HEK293 (cell line): Measurements from ENCODE around the gene SLC2A4.

ENCODE experiments used
- EGR2 ChIP-seq: fragments of 450-650 bp; formaldehyde crosslinking; IDR thresholded peaks from 2 replicates; pipeline ENCODE4 v1.5.1; 2016; ENCODE audit warnings: low read depth, missing biosample characterization, missing genetic modification characterization
- GLI4 ChIP-seq: fragments of 450-650 bp; formaldehyde crosslinking; IDR thresholded peaks from 2 replicates; pipeline ENCODE4 v1.5.1; 2016; ENCODE audit warnings: missing biosample characterization, missing genetic modification characterization
- KLF7 ChIP-seq: fragments of 450-650 bp; formaldehyde crosslinking; IDR thresholded peaks from 2 replicates; pipeline ENCODE4 v1.5.1; 2016; ENCODE audit warnings: missing biosample characterization, missing genetic modification characterization, borderline replicate concordance
- ZBTB21 ChIP-seq: fragments of 450-650 bp; formaldehyde crosslinking; IDR thresholded peaks from 2 replicates; pipeline ENCODE4 v1.5.1; 2017; ENCODE audit warnings: missing biosample characterization, missing genetic modification characterization
- ZFP37 ChIP-seq: fragments of 450-650 bp; formaldehyde crosslinking; IDR thresholded peaks from 2 replicates; pipeline ENCODE4 v1.5.1; 2016; ENCODE audit warnings: missing biosample characterization, missing genetic modification characterization
- ZNF223 ChIP-seq: fragments of 450-650 bp; formaldehyde crosslinking; IDR thresholded peaks from 2 replicates; pipeline ENCODE4 v1.5.1; 2016; ENCODE audit warnings: missing biosample characterization, missing genetic modification characterization
- ZNF37A ChIP-seq: fragments of 450-650 bp; IDR thresholded peaks from 2 replicates; pipeline ENCODE4 v1.5.1; 2018; ENCODE audit warnings: missing biosample characterization, missing genetic modification characterization
- ZNF391 ChIP-seq: fragments of 450-650 bp; formaldehyde crosslinking; IDR thresholded peaks from 2 replicates; pipeline ENCODE4 v1.5.1; 2016; ENCODE audit warnings: low read depth, missing biosample characterization, missing genetic modification characterization, borderline replicate concordance
- ZNF394 ChIP-seq: fragments of 450-650 bp; formaldehyde crosslinking; IDR thresholded peaks from 2 replicates; pipeline ENCODE4 v1.5.1; 2016; ENCODE audit warnings: missing biosample characterization, missing genetic modification characterization, mild to moderate bottlenecking, moderate library complexity, borderline replicate concordance
- ZNF423 ChIP-seq: fragments of 450-650 bp; formaldehyde crosslinking; IDR thresholded peaks from 2 replicates; pipeline ENCODE4 v1.5.1; 2016; ENCODE audit warnings: missing biosample characterization, missing genetic modification characterization
- ZNF433 ChIP-seq: fragments of 450-650 bp; formaldehyde crosslinking; IDR thresholded peaks from 2 replicates; pipeline ENCODE4 v1.5.1; 2016; ENCODE audit warnings: missing biosample characterization, missing genetic modification characterization, low read depth
- ZNF561 ChIP-seq: fragments of 450-650 bp; IDR thresholded peaks from 2 replicates; pipeline ENCODE4 v1.5.1; 2018; ENCODE audit warnings: missing biosample characterization, missing genetic modification characterization, borderline replicate concordance
- ZNF76 ChIP-seq: fragments of 450-650 bp; formaldehyde crosslinking; IDR thresholded peaks from 2 replicates; pipeline ENCODE4; 2016; ENCODE audit warnings: low read depth, missing biosample characterization, missing genetic modification characterization, borderline replicate concordance
- ZNF768 ChIP-seq: fragments of 450-650 bp; formaldehyde crosslinking; IDR thresholded peaks from 2 replicates; pipeline ENCODE4 v1.5.1; 2018; ENCODE audit warnings: missing biosample characterization, mild to moderate bottlenecking, missing genetic modification characterization
- TF ChIP-seq, protein P1 (sequence below): fragments of 450-650 bp; formaldehyde crosslinking; IDR thresholded peaks from 2 replicates; pipeline ENCODE4 v1.5.1; 2016; ENCODE audit warnings: missing biosample characterization, missing genetic modification characterization, low read depth
- TF ChIP-seq, protein P2 (sequence below): fragments of 450-650 bp; formaldehyde crosslinking; IDR thresholded peaks from 2 replicates; pipeline ENCODE4 v1.5.1; 2016; ENCODE audit warnings: missing biosample characterization, missing genetic modification characterization, borderline replicate concordance
- TF ChIP-seq, protein P3 (sequence below): fragments of 450-650 bp; formaldehyde crosslinking; IDR thresholded peaks from 2 replicates; pipeline ENCODE4 v1.5.1; 2016; ENCODE audit warnings: missing biosample characterization, missing genetic modification characterization
- TF ChIP-seq, protein P4 (sequence below): IDR thresholded peaks from 2 replicates; pipeline ENCODE4 v1.6.1; 2011; ENCODE audit warnings: mild to moderate bottlenecking, low read depth, low read length, borderline replicate concordance
- TF ChIP-seq, protein P5 (sequence below): fragments of 450-650 bp; formaldehyde crosslinking; IDR thresholded peaks from 2 replicates; pipeline ENCODE4 v1.5.1; 2016; ENCODE audit warnings: missing biosample characterization, missing genetic modification characterization, low read depth
- TF ChIP-seq, protein P6 (sequence below): fragments of 450-650 bp; formaldehyde crosslinking; IDR thresholded peaks from 2 replicates; pipeline ENCODE4 v1.5.1; 2016; ENCODE audit warnings: missing biosample characterization, missing genetic modification characterization
- TF ChIP-seq, protein P7 (sequence below): fragments of 450-650 bp; formaldehyde crosslinking; IDR thresholded peaks from 2 replicates; pipeline ENCODE4; 2016; ENCODE audit warnings: missing biosample characterization, missing genetic modification characterization
- TF ChIP-seq, protein P8 (sequence below): fragments of 450-650 bp; formaldehyde crosslinking; IDR thresholded peaks from 2 replicates; pipeline ENCODE4 v1.5.1; 2017; ENCODE audit warnings: missing biosample characterization, missing genetic modification characterization

SLC2A4 gene

DNA sequence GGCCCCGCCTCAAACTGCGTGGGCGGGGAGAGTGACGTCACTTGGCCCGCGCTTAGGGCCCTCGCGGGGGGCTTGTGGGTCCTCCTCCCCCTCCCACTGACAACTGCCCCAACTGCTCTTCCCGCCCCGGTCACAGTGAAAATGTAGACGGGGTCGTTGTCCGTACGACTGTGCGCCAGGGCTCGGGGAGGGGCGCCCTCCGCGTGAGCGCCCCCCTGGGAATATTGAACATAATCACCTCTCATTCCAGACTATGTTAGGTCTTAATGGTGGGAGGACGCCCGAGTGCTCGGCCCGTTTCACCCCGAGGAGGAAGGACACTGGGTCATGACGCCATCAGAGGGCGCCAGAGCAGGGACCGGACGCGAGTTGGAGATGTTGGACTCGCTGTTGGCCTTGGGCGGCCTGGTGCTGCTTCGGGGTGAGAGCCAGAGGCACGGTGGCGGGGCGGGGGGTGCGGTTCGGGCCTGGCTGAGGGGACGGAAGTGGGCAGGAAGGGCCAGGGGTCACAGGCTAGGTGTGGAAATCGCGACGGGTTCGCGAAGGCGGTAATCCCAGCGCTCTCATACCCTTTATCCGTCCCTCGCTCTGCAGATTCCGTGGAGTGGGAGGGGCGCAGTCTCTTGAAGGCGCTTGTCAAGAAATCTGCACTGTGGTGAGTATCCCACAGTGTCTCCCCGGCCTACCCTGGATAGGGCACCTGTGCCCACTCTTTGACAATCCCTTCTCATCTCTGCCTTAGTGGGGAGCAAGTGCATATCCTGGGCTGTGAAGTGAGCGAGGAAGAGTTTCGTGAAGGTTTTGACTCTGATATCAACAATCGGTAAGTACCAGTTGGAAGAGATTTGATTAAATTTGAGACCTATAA is 29.1 kb upstream of the SLC2A4 start, which contains the start of gene ELP5 (continued):
- TF ChIP-seq, protein P1, sequence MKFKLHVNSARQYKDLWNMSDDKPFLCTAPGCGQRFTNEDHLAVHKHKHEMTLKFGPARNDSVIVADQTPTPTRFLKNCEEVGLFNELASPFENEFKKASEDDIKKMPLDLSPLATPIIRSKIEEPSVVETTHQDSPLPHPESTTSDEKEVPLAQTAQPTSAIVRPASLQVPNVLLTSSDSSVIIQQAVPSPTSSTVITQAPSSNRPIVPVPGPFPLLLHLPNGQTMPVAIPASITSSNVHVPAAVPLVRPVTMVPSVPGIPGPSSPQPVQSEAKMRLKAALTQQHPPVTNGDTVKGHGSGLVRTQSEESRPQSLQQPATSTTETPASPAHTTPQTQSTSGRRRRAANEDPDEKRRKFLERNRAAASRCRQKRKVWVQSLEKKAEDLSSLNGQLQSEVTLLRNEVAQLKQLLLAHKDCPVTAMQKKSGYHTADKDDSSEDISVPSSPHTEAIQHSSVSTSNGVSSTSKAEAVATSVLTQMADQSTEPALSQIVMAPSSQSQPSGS: peak; percentile 99
- TF ChIP-seq ZNF37A (tag by site-specific recombination) (no peak), ZFP37 (tag by site-specific recombination) (peak; percentile 96), GLI4 (tag by site-specific recombination) (peak; percentile 81; the same call in 1 of the 2 replicates), ZNF433 (tag by site-specific recombination) (no peak), ZNF76 (tag by site-specific recombination) (peak; percentile 87), ZNF394 (tag by site-specific recombination) (peak; percentile 55; the same call in 1 of the 2 replicates), ZNF223 (no peak), ZBTB21 (tag by site-specific recombination) (peak; percentile 94), ZNF391 (tag by site-specific recombination) (peak; percentile 46; the same call in 1 of the 2 replicates), EGR2 (tag by site-specific recombination) (peak; percentile 82), ZNF561 (peak; percentile 95), ZNF423 (tag by site-specific recombination) (peak; percentile 61), KLF7 (peak; percentile 64; the same call in 1 of the 2 replicates), ZNF768 (tag by site-specific recombination) (no peak)
- TF ChIP-seq, protein P2, sequence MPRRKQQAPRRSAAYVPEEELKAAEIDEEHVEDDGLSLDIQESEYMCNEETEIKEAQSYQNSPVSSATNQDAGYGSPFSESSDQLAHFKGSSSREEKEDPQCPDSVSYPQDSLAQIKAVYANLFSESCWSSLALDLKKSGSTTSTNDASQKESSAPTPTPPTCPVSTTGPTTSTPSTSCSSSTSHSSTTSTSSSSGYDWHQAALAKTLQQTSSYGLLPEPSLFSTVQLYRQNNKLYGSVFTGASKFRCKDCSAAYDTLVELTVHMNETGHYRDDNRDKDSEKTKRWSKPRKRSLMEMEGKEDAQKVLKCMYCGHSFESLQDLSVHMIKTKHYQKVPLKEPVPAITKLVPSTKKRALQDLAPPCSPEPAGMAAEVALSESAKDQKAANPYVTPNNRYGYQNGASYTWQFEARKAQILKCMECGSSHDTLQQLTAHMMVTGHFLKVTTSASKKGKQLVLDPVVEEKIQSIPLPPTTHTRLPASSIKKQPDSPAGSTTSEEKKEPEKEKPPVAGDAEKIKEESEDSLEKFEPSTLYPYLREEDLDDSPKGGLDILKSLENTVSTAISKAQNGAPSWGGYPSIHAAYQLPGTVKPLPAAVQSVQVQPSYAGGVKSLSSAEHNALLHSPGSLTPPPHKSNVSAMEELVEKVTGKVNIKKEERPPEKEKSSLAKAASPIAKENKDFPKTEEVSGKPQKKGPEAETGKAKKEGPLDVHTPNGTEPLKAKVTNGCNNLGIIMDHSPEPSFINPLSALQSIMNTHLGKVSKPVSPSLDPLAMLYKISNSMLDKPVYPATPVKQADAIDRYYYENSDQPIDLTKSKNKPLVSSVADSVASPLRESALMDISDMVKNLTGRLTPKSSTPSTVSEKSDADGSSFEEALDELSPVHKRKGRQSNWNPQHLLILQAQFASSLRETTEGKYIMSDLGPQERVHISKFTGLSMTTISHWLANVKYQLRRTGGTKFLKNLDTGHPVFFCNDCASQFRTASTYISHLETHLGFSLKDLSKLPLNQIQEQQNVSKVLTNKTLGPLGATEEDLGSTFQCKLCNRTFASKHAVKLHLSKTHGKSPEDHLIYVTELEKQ (tag by site-specific recombination): peak; percentile 28; the same call in 1 of the 2 replicates
- TF ChIP-seq, protein P3, sequence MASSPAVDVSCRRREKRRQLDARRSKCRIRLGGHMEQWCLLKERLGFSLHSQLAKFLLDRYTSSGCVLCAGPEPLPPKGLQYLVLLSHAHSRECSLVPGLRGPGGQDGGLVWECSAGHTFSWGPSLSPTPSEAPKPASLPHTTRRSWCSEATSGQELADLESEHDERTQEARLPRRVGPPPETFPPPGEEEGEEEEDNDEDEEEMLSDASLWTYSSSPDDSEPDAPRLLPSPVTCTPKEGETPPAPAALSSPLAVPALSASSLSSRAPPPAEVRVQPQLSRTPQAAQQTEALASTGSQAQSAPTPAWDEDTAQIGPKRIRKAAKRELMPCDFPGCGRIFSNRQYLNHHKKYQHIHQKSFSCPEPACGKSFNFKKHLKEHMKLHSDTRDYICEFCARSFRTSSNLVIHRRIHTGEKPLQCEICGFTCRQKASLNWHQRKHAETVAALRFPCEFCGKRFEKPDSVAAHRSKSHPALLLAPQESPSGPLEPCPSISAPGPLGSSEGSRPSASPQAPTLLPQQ (tag by site-specific recombination): peak; percentile 96
- TF ChIP-seq, protein P4, sequence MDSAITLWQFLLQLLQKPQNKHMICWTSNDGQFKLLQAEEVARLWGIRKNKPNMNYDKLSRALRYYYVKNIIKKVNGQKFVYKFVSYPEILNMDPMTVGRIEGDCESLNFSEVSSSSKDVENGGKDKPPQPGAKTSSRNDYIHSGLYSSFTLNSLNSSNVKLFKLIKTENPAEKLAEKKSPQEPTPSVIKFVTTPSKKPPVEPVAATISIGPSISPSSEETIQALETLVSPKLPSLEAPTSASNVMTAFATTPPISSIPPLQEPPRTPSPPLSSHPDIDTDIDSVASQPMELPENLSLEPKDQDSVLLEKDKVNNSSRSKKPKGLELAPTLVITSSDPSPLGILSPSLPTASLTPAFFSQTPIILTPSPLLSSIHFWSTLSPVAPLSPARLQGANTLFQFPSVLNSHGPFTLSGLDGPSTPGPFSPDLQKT: no peak; the same call in 1 of the 2 replicates
- TF ChIP-seq, protein P5, sequence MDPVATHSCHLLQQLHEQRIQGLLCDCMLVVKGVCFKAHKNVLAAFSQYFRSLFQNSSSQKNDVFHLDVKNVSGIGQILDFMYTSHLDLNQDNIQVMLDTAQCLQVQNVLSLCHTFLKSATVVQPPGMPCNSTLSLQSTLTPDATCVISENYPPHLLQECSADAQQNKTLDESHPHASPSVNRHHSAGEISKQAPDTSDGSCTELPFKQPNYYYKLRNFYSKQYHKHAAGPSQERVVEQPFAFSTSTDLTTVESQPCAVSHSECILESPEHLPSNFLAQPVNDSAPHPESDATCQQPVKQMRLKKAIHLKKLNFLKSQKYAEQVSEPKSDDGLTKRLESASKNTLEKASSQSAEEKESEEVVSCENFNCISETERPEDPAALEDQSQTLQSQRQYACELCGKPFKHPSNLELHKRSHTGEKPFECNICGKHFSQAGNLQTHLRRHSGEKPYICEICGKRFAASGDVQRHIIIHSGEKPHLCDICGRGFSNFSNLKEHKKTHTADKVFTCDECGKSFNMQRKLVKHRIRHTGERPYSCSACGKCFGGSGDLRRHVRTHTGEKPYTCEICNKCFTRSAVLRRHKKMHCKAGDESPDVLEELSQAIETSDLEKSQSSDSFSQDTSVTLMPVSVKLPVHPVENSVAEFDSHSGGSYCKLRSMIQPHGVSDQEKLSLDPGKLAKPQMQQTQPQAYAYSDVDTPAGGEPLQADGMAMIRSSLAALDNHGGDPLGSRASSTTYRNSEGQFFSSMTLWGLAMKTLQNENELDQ (tag by site-specific recombination): no peak
- TF ChIP-seq, protein P6, sequence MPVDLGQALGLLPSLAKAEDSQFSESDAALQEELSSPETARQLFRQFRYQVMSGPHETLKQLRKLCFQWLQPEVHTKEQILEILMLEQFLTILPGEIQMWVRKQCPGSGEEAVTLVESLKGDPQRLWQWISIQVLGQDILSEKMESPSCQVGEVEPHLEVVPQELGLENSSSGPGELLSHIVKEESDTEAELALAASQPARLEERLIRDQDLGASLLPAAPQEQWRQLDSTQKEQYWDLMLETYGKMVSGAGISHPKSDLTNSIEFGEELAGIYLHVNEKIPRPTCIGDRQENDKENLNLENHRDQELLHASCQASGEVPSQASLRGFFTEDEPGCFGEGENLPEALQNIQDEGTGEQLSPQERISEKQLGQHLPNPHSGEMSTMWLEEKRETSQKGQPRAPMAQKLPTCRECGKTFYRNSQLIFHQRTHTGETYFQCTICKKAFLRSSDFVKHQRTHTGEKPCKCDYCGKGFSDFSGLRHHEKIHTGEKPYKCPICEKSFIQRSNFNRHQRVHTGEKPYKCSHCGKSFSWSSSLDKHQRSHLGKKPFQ (tag by site-specific recombination): peak; percentile 59; the same call in 1 of the 2 replicates
- TF ChIP-seq, protein P7, sequence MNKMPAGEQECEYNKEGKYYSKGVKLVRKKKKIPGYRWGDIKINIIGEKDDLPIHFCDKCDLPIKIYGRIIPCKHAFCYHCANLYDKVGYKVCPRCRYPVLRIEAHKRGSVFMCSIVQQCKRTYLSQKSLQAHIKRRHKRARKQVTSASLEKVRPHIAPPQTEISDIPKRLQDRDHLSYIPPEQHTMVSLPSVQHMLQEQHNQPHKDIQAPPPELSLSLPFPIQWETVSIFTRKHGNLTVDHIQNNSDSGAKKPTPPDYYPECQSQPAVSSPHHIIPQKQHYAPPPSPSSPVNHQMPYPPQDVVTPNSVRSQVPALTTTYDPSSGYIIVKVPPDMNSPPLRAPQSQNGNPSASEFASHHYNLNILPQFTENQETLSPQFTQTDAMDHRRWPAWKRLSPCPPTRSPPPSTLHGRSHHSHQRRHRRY (tag by site-specific recombination): 0 out of 2 replicates have a peak, but pooled peaks have one; percentile 12
- TF ChIP-seq, protein P8, sequence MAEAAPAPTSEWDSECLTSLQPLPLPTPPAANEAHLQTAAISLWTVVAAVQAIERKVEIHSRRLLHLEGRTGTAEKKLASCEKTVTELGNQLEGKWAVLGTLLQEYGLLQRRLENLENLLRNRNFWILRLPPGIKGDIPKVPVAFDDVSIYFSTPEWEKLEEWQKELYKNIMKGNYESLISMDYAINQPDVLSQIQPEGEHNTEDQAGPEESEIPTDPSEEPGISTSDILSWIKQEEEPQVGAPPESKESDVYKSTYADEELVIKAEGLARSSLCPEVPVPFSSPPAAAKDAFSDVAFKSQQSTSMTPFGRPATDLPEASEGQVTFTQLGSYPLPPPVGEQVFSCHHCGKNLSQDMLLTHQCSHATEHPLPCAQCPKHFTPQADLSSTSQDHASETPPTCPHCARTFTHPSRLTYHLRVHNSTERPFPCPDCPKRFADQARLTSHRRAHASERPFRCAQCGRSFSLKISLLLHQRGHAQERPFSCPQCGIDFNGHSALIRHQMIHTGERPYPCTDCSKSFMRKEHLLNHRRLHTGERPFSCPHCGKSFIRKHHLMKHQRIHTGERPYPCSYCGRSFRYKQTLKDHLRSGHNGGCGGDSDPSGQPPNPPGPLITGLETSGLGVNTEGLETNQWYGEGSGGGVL (tag by site-specific recombination): peak; percentile 27; the same call in 1 of the 2 replicates
